Measurements from ENCODE around the gene PHF11. TPM values are rescaled to one million over a fixed set of nuclear protein-coding genes. Genes with fewer than 3 reads are reported as not detected.
A peak's percentile ranks its signal among the peaks of the same experiment; 100 is the strongest.

PHF11 gene
- total RNA-seq, 4 donors from 2014 or later: 12.9 to 31.3 (median 19.6) TPM

DNA sequence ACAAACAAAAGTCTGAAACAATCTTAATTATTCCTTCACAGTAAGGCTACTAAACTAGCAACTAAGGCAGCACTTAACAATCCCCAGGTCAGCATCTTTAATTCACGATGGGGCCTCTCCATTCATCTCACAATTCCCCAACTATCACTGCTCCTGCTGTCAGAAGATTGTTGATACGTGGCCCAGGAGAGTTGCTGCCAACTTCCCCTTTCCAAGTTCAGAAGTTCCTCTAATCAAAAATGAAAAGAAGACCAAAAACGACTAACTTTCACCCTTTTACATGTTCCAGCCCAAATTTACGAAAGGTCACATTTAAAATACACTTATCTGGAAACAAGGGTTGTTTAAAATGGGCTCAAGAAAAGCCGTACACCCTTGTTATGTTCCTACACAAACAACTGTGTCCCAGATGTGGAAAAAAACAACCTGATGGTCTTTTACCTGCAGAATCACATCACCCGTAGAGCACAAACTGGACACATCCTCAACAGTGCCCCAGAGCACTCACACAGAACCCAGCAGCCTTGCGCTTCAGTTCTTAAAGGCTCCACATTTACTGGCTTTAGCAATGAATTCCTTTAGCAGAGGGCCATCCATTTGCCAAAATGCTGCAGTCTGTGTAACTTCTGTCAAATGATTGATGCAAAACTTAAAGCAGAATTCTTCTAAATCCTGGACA is 38.0 kb downstream of the PHF11 start:
- peaks cover 0 to 35% (median 0%) of the 10 kb centered on the region in 3 donors for H3K36me3 ChIP-seq
- intact Hi-C loops (cut with DNase I): no loop called here

DNA sequence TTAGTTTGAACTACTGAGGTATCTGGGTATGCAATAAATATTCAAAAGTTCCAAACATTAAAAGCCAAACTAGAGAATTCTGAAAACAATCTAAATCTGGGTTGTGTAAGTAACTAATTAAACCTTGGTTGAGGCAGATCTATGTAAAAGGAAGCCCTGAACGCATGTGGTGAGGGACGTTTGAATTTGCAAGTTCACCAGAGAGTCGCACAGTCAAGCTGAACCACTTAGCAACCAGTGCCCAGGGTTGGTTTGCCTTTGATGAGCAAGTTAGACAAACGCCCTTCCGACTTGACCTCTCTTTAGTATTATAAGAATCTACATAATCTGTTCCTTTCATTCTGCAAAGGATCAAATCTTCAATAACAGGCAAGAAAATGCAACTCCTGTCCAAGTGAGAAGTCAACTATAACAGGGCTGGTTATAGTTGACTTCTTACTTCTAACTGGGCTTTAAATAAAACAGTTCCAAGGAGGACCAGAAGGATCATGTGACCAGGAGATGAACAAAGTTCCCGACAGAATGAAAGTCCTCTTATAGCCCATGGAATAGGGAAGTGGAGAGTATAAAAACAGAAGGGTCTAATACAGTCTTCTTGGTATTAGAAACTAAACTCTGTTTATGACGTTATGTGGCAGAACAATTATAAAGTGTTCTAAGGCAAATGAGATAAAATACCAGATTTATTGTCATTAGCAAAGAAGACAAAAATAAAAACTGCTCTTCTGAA is 40.6 kb downstream of the PHF11 start:
- no peak for DNase-seq
- H3K27ac ChIP-seq: no peak overlapping the region
- no peak for TF ChIP-seq POLR2A (IDR thresholded peaks at IDR 0.05)
- TF ChIP-seq, protein P1, sequence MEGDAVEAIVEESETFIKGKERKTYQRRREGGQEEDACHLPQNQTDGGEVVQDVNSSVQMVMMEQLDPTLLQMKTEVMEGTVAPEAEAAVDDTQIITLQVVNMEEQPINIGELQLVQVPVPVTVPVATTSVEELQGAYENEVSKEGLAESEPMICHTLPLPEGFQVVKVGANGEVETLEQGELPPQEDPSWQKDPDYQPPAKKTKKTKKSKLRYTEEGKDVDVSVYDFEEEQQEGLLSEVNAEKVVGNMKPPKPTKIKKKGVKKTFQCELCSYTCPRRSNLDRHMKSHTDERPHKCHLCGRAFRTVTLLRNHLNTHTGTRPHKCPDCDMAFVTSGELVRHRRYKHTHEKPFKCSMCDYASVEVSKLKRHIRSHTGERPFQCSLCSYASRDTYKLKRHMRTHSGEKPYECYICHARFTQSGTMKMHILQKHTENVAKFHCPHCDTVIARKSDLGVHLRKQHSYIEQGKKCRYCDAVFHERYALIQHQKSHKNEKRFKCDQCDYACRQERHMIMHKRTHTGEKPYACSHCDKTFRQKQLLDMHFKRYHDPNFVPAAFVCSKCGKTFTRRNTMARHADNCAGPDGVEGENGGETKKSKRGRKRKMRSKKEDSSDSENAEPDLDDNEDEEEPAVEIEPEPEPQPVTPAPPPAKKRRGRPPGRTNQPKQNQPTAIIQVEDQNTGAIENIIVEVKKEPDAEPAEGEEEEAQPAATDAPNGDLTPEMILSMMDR (IDR thresholded peaks at IDR 0.05): no peak
- peaks cover 0 to 44% (median 0%) of the 10 kb centered on the region in 3 donors for H3K36me3 ChIP-seq
- WGBS, 2 donors: 66 to 85% methylated on average over 7 of the region's 7 CpGs
- no peaks in the 10 kb centered on the region for H3K9me3 ChIP-seq
- intact Hi-C loops (cut with DNase I): no loop called here
- peaks cover 0 to 19% (median 6%) of the 10 kb centered on the region in 3 donors for H3K4me1 ChIP-seq
- H3K27me3 ChIP-seq: no peaks in the 10 kb centered on the region
- no peak overlapping the region for H3K4me3 ChIP-seq

More for the DNA sequence above, 38.0 kb downstream of the PHF11 start:
- no peak overlapping the region for H3K4me3 ChIP-seq
- no peaks in the 10 kb centered on the region for H3K27me3 ChIP-seq
- H3K9me3 ChIP-seq: no peaks in the 10 kb centered on the region
- no peaks in the 10 kb centered on the region for H3K4me1 ChIP-seq
- 61 to 76% methylated on average over 7 of the region's 7 CpGs for WGBS, 2 donors
- DNase-seq: no peak
- TF ChIP-seq, protein P1 (IDR thresholded peaks at IDR 0.05): no peak
- TF ChIP-seq POLR2A (IDR thresholded peaks at IDR 0.05): no peak
- H3K27ac ChIP-seq: no peak overlapping the region

DNA sequence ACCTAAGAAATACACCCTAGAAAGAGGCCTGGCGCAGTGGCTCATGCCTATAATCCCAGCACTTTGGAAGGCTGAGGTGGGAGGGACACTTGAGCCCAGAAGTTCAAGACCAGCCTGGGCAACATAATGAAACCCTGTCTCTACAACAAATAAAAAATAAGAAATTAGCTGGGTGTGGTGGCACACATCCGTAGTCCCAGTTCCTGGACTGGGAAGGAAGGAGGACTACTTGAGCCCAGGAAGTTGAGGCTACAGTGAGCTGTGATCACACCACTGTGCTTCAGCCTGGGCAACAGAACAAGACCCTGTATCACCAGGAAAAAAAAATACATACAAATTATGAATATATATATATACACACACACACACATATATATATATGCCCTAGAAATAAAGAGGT is 42.7 kb downstream of the PHF11 start:
- Histone ChIP-seq H3K36me3 (peaks cover 0 to 58% (median 0%) of the 10 kb centered on the region in 3 donors), H3K4me1 (peaks cover 0 to 19% (median 6%) of the 10 kb centered on the region in 3 donors), H3K27me3 (no peaks in the 10 kb centered on the region), H3K9me3 (no peaks in the 10 kb centered on the region), H3K27ac (no peak overlapping the region), H3K4me3 (no peak overlapping the region)
- DNase-seq: no peak
- TF ChIP-seq POLR2A (IDR thresholded peaks at IDR 0.05): no peak
- TF ChIP-seq, protein P1 (IDR thresholded peaks at IDR 0.05): no peak
- 84 to 85% methylated on average over 2 of the region's 2 CpGs for WGBS, 2 donors
- intact Hi-C loops (cut with DNase I): no loop called here

DNA sequence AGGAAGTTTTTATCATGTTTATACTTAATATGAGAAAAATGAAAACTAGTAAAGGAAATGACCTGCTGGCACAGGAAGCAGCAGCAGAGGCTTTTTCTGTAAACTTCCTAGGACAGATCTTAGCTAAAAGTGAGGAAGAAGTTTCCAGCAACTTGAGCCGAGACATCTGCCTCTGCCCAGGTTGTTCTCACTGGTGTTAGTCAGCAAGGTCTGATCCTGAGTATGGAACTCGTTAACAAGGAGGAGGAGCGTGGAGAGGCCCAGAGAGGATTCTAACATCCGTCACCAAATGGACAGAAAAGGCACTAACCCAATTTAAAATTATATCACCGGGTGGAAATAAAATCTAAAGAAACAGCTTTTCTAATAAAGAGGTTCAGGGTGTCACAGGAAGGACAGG is 43.6 kb downstream of the PHF11 start:
- Histone ChIP-seq H3K27ac (peak overlapping the region in 1 of 4 donors; percentile 14), H3K4me1 (peaks cover 0 to 19% (median 6%) of the 10 kb centered on the region in 3 donors), H3K27me3 (no peaks in the 10 kb centered on the region), H3K36me3 (peaks cover 0 to 58% (median 0%) of the 10 kb centered on the region in 3 donors), H3K9me3 (no peaks in the 10 kb centered on the region), H3K4me3 (no peak overlapping the region)
- WGBS, 2 donors: 65 to 82% methylated on average over 5 of the region's 5 CpGs
- no peak for TF ChIP-seq POLR2A (IDR thresholded peaks at IDR 0.05)
- TF ChIP-seq, protein P1 (IDR thresholded peaks at IDR 0.05): no peak
- intact Hi-C loops (cut with DNase I): no loop called here
- no peak for DNase-seq

DNA sequence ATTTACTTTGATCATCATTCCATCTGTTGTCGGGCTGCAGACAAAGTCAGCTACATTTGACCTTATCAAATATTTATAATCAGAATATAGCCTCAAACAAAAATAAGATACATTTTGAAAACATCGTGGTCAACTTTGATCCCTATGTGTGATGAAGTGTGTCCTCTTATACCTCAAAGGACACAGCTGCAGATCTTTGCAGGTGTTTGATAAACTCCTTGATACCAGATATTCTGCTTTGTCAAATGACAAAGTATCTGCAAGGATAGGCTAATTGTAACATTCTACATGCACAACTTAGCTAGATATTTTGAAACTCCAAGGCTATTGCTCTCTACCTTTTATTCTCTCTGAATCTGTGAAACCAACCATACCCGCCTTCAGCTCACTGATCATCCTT is 44.0 kb downstream of the PHF11 start:
- WGBS, 2 donors: 76 to 89% methylated on average over 3 of the region's 3 CpGs
- no peak for TF ChIP-seq POLR2A (IDR thresholded peaks at IDR 0.05)
- TF ChIP-seq, protein P1 (IDR thresholded peaks at IDR 0.05): no peak
- Histone ChIP-seq H3K9me3 (no peaks in the 10 kb centered on the region), H3K36me3 (peaks cover 0 to 62% (median 0%) of the 10 kb centered on the region in 3 donors), H3K4me3 (no peak overlapping the region), H3K27me3 (no peaks in the 10 kb centered on the region), H3K4me1 (peaks cover 0 to 19% (median 6%) of the 10 kb centered on the region in 3 donors), H3K27ac (peak overlapping the region in 3 of 4 donors; percentile 7 to 58 (median 14))
- intact Hi-C loops (cut with DNase I): no loop called here
- no peak for DNase-seq
